IMR-90 (cell line): ENCODE data around the gene KIAA1614. TPM values are rescaled to one million over a fixed set of nuclear protein-coding genes. Genes with fewer than 3 reads are reported as not detected.
"Not testable (repeated sequence)": the region's sequence is repeated elsewhere in the genome, so short reads cannot be mapped to it uniquely, and the experiment has no call there.

Experiments
- ATAC-seq: fragments of 200-7000 bp; cut with Tn5 transposase; 2 replicates; pipeline ENCODE4 v1.9.1; 2020; ENCODE audit warnings: low read depth, mild to moderate bottlenecking, moderate library complexity
- BruUV-seq: library from RNA; stranded (reverse); fragments of 400-500 nt; replicated peaks from 2 replicates; lab custom pipeline; 2021; lab: Mats Ljungman, UMichigan
- CTCF ChIA-PET: fragments of 300-600 bp; formaldehyde crosslinking; extraction: SDS; loops from one replicate; lab custom pipeline; 2021; ENCODE audit warnings: antibody characterized with exemption; lab: Yijun Ruan, JAX
- POLR2A ChIA-PET: fragments of 300-600 bp; sonication (Branson Sonifier 250); formaldehyde crosslinking; loops from one replicate; lab custom pipeline; 2022; ENCODE audit warnings: antibody characterized with exemption; ENCODE audit not compliant: unreplicated experiment; lab: Charles Lee
- DNase-seq: peaks from one replicate; pipeline ENCODE4 v3.0.0; 2013
- H2AFZ ChIP-seq: replicated peaks from 2 replicates; pipeline ENCODE3; 2013; ENCODE audit warnings: low read length, mild to moderate bottlenecking; ENCODE audit not compliant: poor library complexity
- H2AK5ac ChIP-seq: 2 replicates; pipeline ENCODE4 v1.6.1; 2013; ENCODE audit warnings: low read depth, low read length, inconsistent platforms
- H2AK9ac ChIP-seq: replicated peaks from 2 replicates; pipeline ENCODE3; 2013; ENCODE audit warnings: mild to moderate bottlenecking, low read depth, low read length, moderate library complexity; ENCODE audit not compliant: poor library complexity
- H2BK120ac ChIP-seq: 2 replicates; pipeline ENCODE4 v1.6.1; 2013; ENCODE audit warnings: low read depth, low read length, inconsistent platforms
- H2BK15ac ChIP-seq: 3 replicates; pipeline ENCODE4 v1.6.1; 2013; ENCODE audit warnings: low read depth, low read length, inconsistent platforms
- H2BK20ac ChIP-seq: 2 replicates; pipeline ENCODE4 v1.6.1; 2013; ENCODE audit warnings: low read depth, mild to moderate bottlenecking, inconsistent platforms, low read length, moderate library complexity
- H2BK5ac ChIP-seq: 2 replicates; pipeline ENCODE4 v1.6.1; 2013; ENCODE audit warnings: mild to moderate bottlenecking, low read depth, low read length, inconsistent platforms; ENCODE audit not compliant: poor library complexity, severe bottlenecking
- H3K14ac ChIP-seq: replicated peaks from 2 replicates; pipeline ENCODE4 v1.6.1; 2013; ENCODE audit warnings: low read depth, low read length, inconsistent platforms
- H3K18ac ChIP-seq: 2 replicates; pipeline ENCODE4 v1.6.1; 2013; ENCODE audit warnings: low read depth, low read length, control low read depth
- H3K23ac ChIP-seq: 2 replicates; pipeline ENCODE4 v1.6.1; 2013; ENCODE audit warnings: low read depth, low read length, inconsistent platforms
- H3K27ac ChIP-seq: 2 replicates; pipeline ENCODE4 v1.5.1; 2013; ENCODE audit warnings: mild to moderate bottlenecking, control low read depth, low read length; ENCODE audit not compliant: insufficient read depth
- H3K27me3 ChIP-seq: 2 replicates; pipeline ENCODE4 v1.6.1; 2013; ENCODE audit warnings: low read length; ENCODE audit not compliant: control insufficient read depth, insufficient read depth
- H3K36me3 ChIP-seq: 2 replicates; pipeline ENCODE4 v1.6.1; 2013; ENCODE audit warnings: low read length, mixed read lengths; ENCODE audit not compliant: control insufficient read depth, insufficient read depth
- H3K4ac ChIP-seq: 2 replicates; pipeline ENCODE4 v1.6.1; 2013; ENCODE audit warnings: low read depth, low read length, inconsistent platforms
- H3K4me1 ChIP-seq: 2 replicates; pipeline ENCODE4 v1.6.1; 2013; ENCODE audit warnings: low read length, mixed read lengths; ENCODE audit not compliant: control insufficient read depth, insufficient read depth
- H3K4me2 ChIP-seq: 2 replicates; pipeline ENCODE4 v1.6.1; 2013; ENCODE audit warnings: low read depth, mild to moderate bottlenecking, control low read depth, low read length, moderate library complexity
- H3K4me3 ChIP-seq: 2 replicates; pipeline ENCODE4 v1.5.1; 2013; ENCODE audit warnings: low read depth, mild to moderate bottlenecking, control low read depth, low read length, moderate library complexity; ENCODE audit not compliant: insufficient read depth
- H3K56ac ChIP-seq: 2 replicates; pipeline ENCODE4 v1.6.1; 2013; ENCODE audit warnings: low read length, inconsistent platforms; ENCODE audit not compliant: insufficient read depth; ENCODE audit errors: extremely low read depth
- H3K79me1 ChIP-seq, 2 experiments: 2 replicates each; pipeline ENCODE4 v1.6.1; 2013; ENCODE audit warnings: low read length in 2 of 2, inconsistent platforms in 1 of 2, low read depth in 1 of 2
- H3K9ac ChIP-seq: 2 replicates; pipeline ENCODE4 v1.6.1; 2013; ENCODE audit warnings: low read depth, low read length, control low read depth
- H3K9me1 ChIP-seq: 2 replicates; pipeline ENCODE4 v1.6.1; 2013; ENCODE audit warnings: low read length, inconsistent platforms; ENCODE audit not compliant: insufficient read depth
- H3K9me3 ChIP-seq: 2 replicates; pipeline ENCODE4 v1.6.1; 2013; ENCODE audit warnings: low read length; ENCODE audit not compliant: control insufficient read depth, insufficient read depth
- H4K20me1 ChIP-seq: 2 replicates; pipeline ENCODE4 v1.6.1; 2013; ENCODE audit warnings: low read length, inconsistent platforms; ENCODE audit not compliant: insufficient read depth
- H4K5ac ChIP-seq: 2 replicates; pipeline ENCODE4 v1.6.1; 2013; ENCODE audit warnings: mild to moderate bottlenecking, low read depth, low read length, control low read depth
- H4K8ac ChIP-seq, 2 experiments: 2 replicates each; pipeline ENCODE4 v1.6.1; 2013; ENCODE audit warnings: low read depth in 2 of 2, low read length in 2 of 2, control low read depth in 1 of 2, inconsistent platforms in 1 of 2
- H4K91ac ChIP-seq: 2 replicates; pipeline ENCODE4 v1.6.1; 2013; ENCODE audit warnings: low read depth, low read length, inconsistent platforms; ENCODE audit not compliant: insufficient read depth
- POLR2A ChIP-seq: IDR thresholded peaks from 2 replicates; pipeline ENCODE4 v1.6.1; 2012; ENCODE audit warnings: mild to moderate bottlenecking, low read depth, low read length
- WGBS, 2 experiments: methylation state at CpG; one replicate each; pipeline versions ENCODE4 v1.1.5 to v1.1.7; 2013; ENCODE audit warnings: missing lambda C conversion rate in 2 of 2; ENCODE audit not compliant: insufficient read length in 1 of 2; ENCODE audit errors: extremely low coverage in 2 of 2; 5-methylcytosine and 5-hydroxymethylcytosine counted together
- dilution Hi-C: fragments of 300-500 bp; cut with HindIII; formaldehyde crosslinking; loops from one replicate; pipeline ENCODE4 v1.14.3; 2018; ENCODE audit warnings: low sequenced_read_pairs; ENCODE audit not compliant: unreplicated experiment
- in situ Hi-C: fragments of 300-500 bp; cut with MboI; formaldehyde crosslinking; loops from 3 replicates; pipeline ENCODE4 v1.14.3; 2019; ENCODE audit warnings: low sequenced_read_pairs, inconsistent platforms, mixed read lengths
- intact Hi-C: fragments of 100-400 bp; cut with micrococcal nuclease; formaldehyde crosslinking; loops from 2 replicates; pipeline ENCODE4 v1.10.0; 2022
- polyA plus RNA-seq, 3 experiments: library from polyadenylated mRNA; depleted of rRNA; stranded (reverse); fragments of >200 nt; gene quantifications; 2 replicates each; pipeline ENCODE4 v1.2.3, GENCODE V29; 2012; ENCODE audit warnings: low replicate concordance in 1 of 3
- total RNA-seq: library from RNA; depleted of rRNA; stranded (reverse); fragments of >200 nt; gene quantifications from 2 replicates; pipeline ENCODE4 v1.2.3, GENCODE V29; 2012

Gene KIAA1614
- total and polyA plus RNA-seq, 2 of the 4 experiments (the other 2 are of a cell fraction) = 1.8 to 3.5 TPM

DNA sequence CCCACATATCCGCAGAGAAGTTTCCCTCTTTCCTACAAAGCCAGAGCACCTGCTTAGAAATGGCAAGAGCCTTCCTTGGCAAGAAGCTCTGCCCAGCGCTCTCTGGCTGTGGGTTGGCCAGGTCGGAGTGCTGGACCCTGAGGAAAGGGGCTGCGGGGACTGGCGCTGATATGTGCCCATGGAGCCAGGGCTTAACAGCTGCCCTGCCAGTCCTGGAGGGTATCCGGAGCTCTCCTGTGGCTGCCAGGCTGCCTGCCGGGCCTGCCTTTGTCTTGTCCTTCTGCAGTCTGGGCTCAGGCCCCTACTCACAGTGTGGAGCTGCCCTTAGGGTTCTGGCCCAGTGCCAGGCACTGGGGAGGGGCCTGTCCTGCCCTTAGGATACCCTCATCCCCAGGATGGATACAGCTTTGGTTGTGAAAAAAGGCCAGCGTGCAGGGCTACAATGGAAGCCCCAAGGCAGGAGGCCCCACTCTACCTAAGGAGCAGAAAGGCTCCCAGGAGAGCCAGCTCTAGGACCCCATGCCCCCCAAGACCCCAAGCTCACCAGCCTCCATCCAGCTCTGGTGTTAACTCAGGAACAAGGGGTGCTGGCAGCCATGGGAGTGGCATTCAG is 43.4 kb downstream of the KIAA1614 start:
- H3K27me3 ChIP-seq = no peaks in the 10 kb centered on the region
- no peak for ATAC-seq

DNA sequence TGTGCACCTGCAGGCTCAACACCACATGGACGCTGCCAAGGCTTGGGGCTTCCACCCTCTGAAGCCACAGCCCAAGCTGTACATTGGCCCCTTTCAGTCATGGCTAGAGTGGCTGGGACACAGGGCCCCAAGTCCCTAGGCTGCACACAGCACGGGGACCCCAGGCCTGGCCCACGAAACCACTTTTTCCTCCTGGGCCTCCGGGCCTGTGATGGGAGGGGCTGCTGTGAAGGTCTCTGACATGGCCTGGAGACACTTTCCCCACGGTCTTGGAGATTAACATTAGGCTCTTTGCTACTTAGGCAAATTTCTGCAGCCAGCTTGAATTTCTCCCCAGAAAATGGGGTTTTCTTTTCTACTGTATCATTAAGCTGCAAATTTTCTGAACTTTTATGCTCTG is 46.9 kb downstream of the KIAA1614 start:
- WGBS, 2 experiments = 100% methylated on average over 1 of the region's 5 CpGs; no CpG with 5 or more reads in 1 of the 2 experiments
- H4K8ac ChIP-seq, H2AK9ac ChIP-seq, in situ Hi-C loops, H3K4ac ChIP-seq, H3K9ac ChIP-seq, H2AK5ac ChIP-seq, H2BK15ac ChIP-seq, H3K27ac ChIP-seq, POLR2A ChIA-PET, dilution Hi-C loops, H3K4me2 ChIP-seq, H2AFZ ChIP-seq, H3K18ac ChIP-seq, H3K14ac ChIP-seq, H3K4me1 ChIP-seq, H3K23ac ChIP-seq, H3K9me3 ChIP-seq, H3K56ac ChIP-seq, H3K27me3 ChIP-seq, H4K91ac ChIP-seq, H2BK5ac ChIP-seq, H4K20me1 ChIP-seq, BruUV-seq, H3K4me3 ChIP-seq, H3K36me3 ChIP-seq, ATAC-seq, H4K5ac ChIP-seq, DNase-seq, intact Hi-C loops, CTCF ChIA-PET, H2BK120ac ChIP-seq, H2BK20ac ChIP-seq: not testable (repeated sequence)
- Histone ChIP-seq H3K79me1 (peaks cover 19 to 41% of the 10 kb centered on the region in 2 experiments), H3K9me1 (peaks cover 17% of the 10 kb centered on the region; the same call in 1 of the 2 replicates)

More for the DNA sequence above, 43.4 kb downstream of the KIAA1614 start:
- Histone ChIP-seq H3K36me3 (peaks cover 5% of the 10 kb centered on the region), H2AK9ac (no peak overlapping the region), H2BK20ac (no peak overlapping the region), H4K91ac (no peak overlapping the region), H3K23ac (no peak overlapping the region), H3K4me3 (no peak overlapping the region), H3K4me1 (peaks cover 4% of the 10 kb centered on the region), H2BK120ac (no peak overlapping the region), H3K4ac (no peak overlapping the region), H3K9me3 (no peaks in the 10 kb centered on the region), H3K56ac (no peak overlapping the region), H4K5ac (no peak overlapping the region), H3K14ac (no peak overlapping the region), H2BK5ac (no peak overlapping the region), H2AFZ (no peak overlapping the region), H3K9me1 (peaks cover 15% of the 10 kb centered on the region; the same call in 1 of the 2 replicates), H2AK5ac (no peak overlapping the region), H3K4me2 (no peak overlapping the region), H4K8ac (no peak overlapping the region), H3K9ac (no peak overlapping the region), H4K20me1 (no peaks in the 10 kb centered on the region), H3K27ac (no peak overlapping the region), H3K18ac (no peak overlapping the region), H3K79me1 (peaks cover 10 to 27% of the 10 kb centered on the region in 2 experiments), H2BK15ac (no peak overlapping the region)
- in situ Hi-C loops = no loop called here
- dilution Hi-C loops = no loop called here
- no peak for TF ChIP-seq POLR2A
- BruUV-seq = no TSS peak
- intact Hi-C loops = no loop called here
- ChIA-PET CTCF (no interaction called here), POLR2A (interaction anchor here (0.5 kb wide), 1 partner anchor 103 kb away, joined by 3 read pairs; no protein-coding TSS in a partner anchor)
- no peak for DNase-seq
- 94% methylated on average over 3 of the region's 8 CpGs; no CpG with 5 or more reads in 1 of the 2 experiments for WGBS, 2 experiments
